Stimulated activated naive CD8-positive, alpha-beta T cell treated with anti-CD3 and anti-CD28 coated beads, Interleukin-15, Interleukin-2, amounts not matched to agents 100 ng/mL and 50 ng/mL, for 24 hours (primary cell): ENCODE measurements around the gene LRMDA.

ENCODE experiments used
- H3K27ac Mint-ChIP-seq: one replicate; pipeline ENCODE4 v1.8.0; 2021; ENCODE audit warnings: mild to moderate bottlenecking, mixed read lengths
- H3K27me3 Mint-ChIP-seq: one replicate; pipeline ENCODE4 v1.8.0; 2021; ENCODE audit warnings: mixed read lengths
- H3K36me3 Mint-ChIP-seq: one replicate; pipeline ENCODE4 v1.8.0; 2021; ENCODE audit warnings: low read depth, mixed read lengths
- H3K4me1 Mint-ChIP-seq: one replicate; pipeline ENCODE4 v1.8.0; 2021; ENCODE audit warnings: low read depth, mixed read lengths
- H3K4me3 Mint-ChIP-seq: one replicate; pipeline ENCODE4 v1.8.0; 2021; ENCODE audit warnings: mild to moderate bottlenecking, mixed read lengths
- H3K9me3 Mint-ChIP-seq: one replicate; pipeline ENCODE4 v1.8.0; 2021; ENCODE audit warnings: mixed read lengths

LRMDA gene

DNA sequence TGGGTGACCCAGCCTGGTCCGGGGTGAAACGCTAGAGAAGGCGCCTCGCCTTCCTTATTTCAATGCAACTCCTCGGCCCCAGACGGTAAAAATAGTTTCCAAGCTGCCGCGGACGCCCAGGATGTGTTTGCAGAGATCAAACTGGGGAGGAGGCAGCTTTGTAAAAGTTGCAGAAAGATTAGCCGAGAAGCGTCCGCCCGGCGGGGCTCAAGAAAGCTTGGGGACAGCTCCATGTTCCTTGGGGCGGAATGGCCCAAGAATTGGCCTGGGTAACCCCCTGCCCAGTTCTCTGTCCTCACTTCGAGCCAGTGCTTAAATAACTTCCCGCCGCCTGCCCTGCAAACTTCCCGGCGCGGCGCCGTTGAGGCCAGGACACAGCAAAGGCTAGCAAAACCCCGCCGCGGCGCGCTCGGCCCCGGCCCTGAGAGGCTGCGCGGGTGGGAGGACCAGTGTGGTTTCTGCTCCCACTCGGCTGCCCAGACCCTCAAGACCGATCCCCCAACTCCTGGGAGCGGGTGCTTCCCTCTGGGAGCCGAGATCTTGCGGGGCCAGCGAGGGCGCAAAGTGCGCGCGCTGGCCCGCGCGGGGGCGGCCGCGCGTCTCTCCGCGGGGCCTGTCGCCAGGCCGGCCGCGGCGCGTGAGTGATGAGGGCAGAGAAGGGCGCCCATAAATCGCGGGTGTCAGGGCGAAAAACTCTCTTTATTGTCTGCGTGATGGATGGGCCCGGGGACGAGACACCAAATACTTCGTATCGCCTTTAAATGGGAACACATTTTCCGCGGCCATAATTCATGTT, 23.5 kb upstream of the LRMDA start:
- H3K4me1 Mint-ChIP-seq, result peaks cover 35% of the 10 kb centered on the region
- H3K36me3 Mint-ChIP-seq, result peaks cover 3% of the 10 kb centered on the region
- H3K4me3 Mint-ChIP-seq, result peak overlapping the region; percentile 69
- peaks cover 71% of the 10 kb centered on the region for H3K27me3 Mint-ChIP-seq
- H3K27ac Mint-ChIP-seq, result no peak overlapping the region
- no peaks in the 10 kb centered on the region for H3K9me3 Mint-ChIP-seq

DNA sequence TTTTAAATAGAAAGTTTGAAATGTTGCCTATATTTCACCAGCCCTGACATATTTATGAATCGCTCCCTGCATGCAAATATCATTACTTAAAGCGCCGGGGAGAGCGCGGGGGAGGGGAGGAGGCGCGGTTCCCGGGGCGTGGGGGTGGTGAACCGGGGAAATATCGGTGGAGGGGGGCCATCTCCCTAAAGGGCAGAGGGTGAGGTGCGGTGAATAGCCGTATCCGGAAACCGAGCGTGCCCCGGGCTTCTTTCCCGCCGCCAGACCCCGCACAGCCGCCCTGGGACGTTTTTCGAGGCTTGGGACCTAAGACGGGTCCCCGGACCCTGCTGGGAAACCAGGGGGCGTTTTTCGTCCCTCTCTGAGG, 22.9 kb upstream of the LRMDA start:
- Mint-ChIP-seq H3K36me3 (peaks cover 3% of the 10 kb centered on the region), H3K4me3 (peak overlapping the region; percentile 69), H3K27me3 (peaks cover 71% of the 10 kb centered on the region), H3K27ac (no peak overlapping the region), H3K9me3 (no peaks in the 10 kb centered on the region), H3K4me1 (peaks cover 29% of the 10 kb centered on the region)

DNA sequence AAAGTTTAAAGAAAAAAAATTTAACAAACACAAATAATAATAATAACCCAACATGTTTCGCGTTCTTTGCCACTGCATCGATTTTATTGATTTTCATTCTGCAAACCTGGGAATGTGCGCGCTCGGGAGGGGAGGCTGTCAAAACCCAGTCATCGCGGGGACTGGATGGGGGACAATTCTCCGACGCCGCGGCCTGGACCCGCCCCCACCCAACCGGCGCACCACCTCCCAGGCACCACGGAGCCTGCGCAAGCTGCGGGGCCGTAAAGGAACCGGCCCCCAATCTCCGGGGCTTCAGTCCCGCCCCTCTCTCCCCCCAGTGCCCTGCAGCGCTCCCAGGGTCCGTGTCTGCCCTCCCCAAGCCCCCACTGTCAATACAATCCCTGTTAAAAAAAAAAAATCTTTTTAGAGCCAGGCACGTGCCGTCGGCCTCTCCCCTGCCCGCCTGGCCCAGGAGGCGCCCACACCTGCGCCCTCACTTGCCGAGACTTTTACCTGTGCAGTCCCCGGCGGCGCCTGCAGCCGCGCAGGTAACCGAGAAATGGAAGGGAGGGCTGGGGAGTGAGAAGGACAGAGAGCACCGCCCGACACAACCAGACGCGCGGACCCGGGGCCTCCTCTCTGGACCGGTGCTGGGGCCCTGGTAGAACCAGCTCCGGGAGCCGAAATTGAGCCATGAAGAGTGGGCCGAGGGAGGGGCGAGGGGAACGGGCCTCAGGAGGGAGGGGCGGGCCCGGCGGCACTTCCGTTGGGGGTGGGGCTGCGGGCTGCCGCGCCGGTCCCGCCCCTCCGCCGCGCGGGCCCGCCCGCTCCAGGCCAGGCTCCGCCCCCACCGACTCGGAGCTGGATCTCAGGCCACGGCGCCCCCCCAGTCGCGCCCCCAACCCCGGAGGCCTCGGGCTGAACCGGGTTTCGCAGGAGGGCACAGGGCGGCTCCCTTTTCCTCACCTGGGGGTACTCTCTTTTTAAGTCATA, 22.2 kb upstream of the LRMDA start:
- H3K9me3 Mint-ChIP-seq, result no peaks in the 10 kb centered on the region
- peaks cover 71% of the 10 kb centered on the region for H3K27me3 Mint-ChIP-seq
- no peak overlapping the region for H3K27ac Mint-ChIP-seq
- H3K4me3 Mint-ChIP-seq, result peak overlapping the region; percentile 69
- H3K4me1 Mint-ChIP-seq, result peaks cover 24% of the 10 kb centered on the region
- peaks cover 3% of the 10 kb centered on the region for H3K36me3 Mint-ChIP-seq

DNA sequence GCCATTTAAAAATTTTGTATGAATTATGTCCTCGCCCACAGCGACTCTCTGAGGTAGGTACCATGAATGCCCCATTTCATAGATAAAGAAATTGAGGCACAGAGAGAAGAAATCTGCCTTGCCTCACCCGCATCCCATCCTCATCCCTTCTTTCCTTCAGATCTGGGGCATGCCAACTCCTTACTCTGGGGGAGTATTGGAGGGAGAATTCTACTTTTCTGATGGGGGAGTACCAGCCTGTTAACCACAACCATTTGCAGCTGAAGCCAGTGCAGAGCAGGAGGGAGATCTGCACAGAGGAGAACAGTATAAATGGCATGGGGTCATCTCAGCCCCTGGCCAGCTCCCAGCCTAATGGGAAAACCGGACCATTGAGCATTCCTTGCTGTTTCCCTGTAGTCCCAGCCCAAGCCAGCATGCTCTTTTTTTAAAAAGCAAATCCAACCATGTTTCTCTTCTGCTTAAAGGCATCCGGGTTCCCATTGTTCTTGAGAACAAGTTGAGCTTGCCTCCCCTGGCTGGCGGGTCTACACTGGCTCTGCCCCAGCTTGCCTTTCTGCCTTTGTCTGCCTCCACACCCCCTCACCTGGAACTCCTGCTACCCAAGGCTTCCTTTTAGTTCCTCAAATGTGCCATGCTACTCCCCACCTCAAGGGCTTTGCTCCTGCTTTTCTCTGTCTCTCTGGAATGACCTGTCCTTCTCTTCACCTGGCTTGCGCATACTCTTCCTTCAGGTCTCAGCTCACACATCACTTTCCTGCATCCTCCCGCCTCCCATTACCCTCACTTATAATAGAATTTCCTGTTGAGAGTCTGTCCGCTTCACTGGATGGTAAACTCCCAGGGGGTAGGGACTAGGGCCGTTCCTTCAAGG, 21.1 kb upstream of the LRMDA start:
- Mint-ChIP-seq H3K27me3 (peaks cover 69% of the 10 kb centered on the region), H3K27ac (no peak overlapping the region), H3K36me3 (peaks cover 3% of the 10 kb centered on the region), H3K9me3 (no peaks in the 10 kb centered on the region), H3K4me3 (peak overlapping the region; percentile 65), H3K4me1 (peaks cover 23% of the 10 kb centered on the region)

DNA sequence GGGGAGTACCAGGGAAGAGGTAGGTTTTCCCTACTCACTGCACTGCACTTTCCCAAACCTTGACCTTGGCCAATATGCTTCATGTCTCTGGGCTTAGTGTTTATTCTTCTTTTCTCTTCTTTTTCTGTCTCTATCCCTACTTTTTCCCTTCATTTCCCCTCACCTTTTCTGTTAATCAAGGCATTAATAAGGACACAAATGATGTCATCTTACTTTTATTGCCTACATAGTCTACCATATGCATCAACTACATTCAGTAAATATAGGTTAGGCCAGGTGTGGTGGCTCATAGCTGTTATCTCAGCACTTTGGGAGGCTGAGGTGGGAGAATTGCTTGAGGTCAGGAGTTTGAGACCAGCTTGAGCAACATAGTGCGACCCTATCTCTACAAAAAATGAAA, 16.9 kb upstream of the LRMDA start:
- no peaks in the 10 kb centered on the region for H3K9me3 Mint-ChIP-seq
- H3K27me3 Mint-ChIP-seq, result peaks cover 55% of the 10 kb centered on the region
- no peak overlapping the region for H3K27ac Mint-ChIP-seq
- H3K4me3 Mint-ChIP-seq, result no peak overlapping the region
- H3K36me3 Mint-ChIP-seq, result peaks cover 3% of the 10 kb centered on the region
- H3K4me1 Mint-ChIP-seq, result peaks cover 3% of the 10 kb centered on the region

DNA sequence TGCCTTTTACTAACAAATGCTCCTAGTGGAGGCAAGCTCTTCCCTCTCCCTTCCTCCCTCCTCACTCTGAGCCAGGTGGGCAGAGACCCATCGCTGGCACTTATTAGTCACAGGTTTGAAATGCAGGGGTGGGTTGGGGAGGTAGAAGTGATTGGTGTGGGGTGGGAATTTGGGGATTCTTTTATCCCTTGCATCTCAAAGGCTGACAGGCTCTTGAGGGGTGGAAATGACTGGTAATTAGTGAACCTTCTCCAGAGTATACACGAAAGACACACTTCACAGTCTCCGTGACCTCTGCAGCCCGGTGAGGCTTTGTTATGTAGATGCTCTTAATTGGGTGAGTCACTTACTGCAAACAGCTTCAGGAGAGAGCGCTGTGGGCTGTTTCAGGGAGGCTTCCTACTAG, 13.9 kb upstream of the LRMDA start:
- Mint-ChIP-seq H3K4me1 (no peaks in the 10 kb centered on the region), H3K36me3 (no peaks in the 10 kb centered on the region), H3K27me3 (peaks cover 31% of the 10 kb centered on the region), H3K4me3 (no peak overlapping the region), H3K9me3 (no peaks in the 10 kb centered on the region), H3K27ac (no peak overlapping the region)

DNA sequence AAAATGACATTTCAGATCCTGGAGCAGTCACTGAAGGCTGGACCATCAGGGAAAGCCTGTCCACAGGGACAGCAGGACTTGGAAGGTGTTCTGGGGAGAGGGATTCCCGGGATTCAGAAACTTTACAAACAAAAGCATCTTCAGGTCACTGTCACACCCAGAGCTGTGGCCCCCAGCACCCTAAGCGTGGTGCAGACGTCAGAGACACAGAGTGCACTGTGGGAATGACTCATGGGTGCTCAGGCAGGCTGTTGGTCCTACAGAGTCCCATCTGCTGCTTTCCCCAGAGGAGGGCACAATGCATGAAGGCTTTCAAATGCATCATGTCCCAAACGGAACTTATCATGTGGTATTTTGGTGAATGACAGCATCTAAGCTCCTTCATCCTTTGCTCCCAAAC, 13.1 kb upstream of the LRMDA start:
- H3K9me3 Mint-ChIP-seq, result no peaks in the 10 kb centered on the region
- H3K27ac Mint-ChIP-seq, result no peak overlapping the region
- H3K27me3 Mint-ChIP-seq, result peaks cover 24% of the 10 kb centered on the region
- H3K4me3 Mint-ChIP-seq, result no peak overlapping the region
- H3K36me3 Mint-ChIP-seq, result no peaks in the 10 kb centered on the region
- H3K4me1 Mint-ChIP-seq, result no peaks in the 10 kb centered on the region

DNA sequence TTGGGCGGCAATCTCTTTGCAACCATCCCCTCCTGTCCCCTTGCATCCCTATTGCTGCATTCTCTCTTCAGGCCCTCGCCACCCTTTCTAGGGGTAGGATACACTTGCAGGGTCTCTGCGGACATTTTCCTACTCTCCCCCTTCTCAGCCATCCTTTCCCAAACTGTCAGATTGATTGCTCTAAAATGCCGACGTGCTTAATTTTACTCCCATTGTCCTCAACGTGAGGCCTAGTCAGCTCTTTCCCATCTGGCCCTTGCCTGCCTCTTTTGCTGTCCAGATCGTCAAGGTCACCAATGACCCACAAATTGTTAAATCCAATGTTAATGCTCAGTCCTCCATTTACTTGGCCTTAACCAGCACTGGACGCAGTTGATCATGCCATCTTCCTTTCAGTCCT, 12.7 kb upstream of the LRMDA start:
- no peaks in the 10 kb centered on the region for H3K9me3 Mint-ChIP-seq
- no peaks in the 10 kb centered on the region for H3K4me1 Mint-ChIP-seq
- H3K4me3 Mint-ChIP-seq, result no peak overlapping the region
- H3K36me3 Mint-ChIP-seq, result no peaks in the 10 kb centered on the region
- peaks cover 19% of the 10 kb centered on the region for H3K27me3 Mint-ChIP-seq
- no peak overlapping the region for H3K27ac Mint-ChIP-seq

DNA sequence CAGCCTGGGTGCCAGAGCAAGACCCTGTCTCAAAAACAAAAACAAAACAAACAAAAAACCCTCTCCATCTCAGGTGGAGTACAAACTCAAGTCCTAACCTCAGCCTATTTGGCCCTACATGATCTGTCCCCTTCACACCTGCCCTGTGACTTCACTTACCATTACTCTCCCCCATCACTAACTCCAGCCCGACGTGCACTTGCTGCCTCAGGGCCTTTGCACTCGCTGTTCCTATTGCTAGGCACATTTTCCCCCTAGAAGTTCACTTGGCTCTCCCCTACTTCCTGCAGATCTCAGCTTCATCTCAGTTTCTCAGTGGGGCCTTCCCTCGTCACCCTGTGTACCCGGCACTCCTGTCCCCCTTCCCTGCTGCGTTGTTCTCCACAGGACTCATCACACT, 8.5 kb upstream of the LRMDA start:
- H3K36me3 Mint-ChIP-seq, result no peaks in the 10 kb centered on the region
- no peak overlapping the region for H3K4me3 Mint-ChIP-seq
- H3K9me3 Mint-ChIP-seq, result no peaks in the 10 kb centered on the region
- H3K4me1 Mint-ChIP-seq, result no peaks in the 10 kb centered on the region
- no peak overlapping the region for H3K27ac Mint-ChIP-seq
- no peaks in the 10 kb centered on the region for H3K27me3 Mint-ChIP-seq

DNA sequence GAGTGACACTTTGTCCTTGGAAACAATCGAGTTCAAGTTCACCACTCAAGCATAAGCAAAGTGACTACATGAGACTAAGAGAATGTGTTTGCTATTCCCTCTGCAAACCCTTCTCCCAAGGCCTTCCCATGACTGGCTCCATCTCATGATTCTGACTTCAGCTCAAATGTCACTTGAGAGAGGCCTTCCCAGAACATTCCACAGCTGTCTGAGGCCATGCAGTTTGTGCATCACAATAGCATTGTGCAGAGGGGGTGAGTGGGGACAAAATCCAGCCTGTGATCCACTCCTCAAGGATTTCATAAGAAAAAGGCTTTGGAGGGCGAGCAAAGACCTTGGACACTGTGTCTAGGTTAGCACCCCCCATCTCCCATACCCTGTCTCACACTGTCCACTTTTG, 6.9 kb upstream of the LRMDA start:
- H3K4me1 Mint-ChIP-seq, result no peaks in the 10 kb centered on the region
- H3K9me3 Mint-ChIP-seq, result no peaks in the 10 kb centered on the region
- H3K36me3 Mint-ChIP-seq, result no peaks in the 10 kb centered on the region
- peaks cover 5% of the 10 kb centered on the region for H3K27me3 Mint-ChIP-seq
- no peak overlapping the region for H3K27ac Mint-ChIP-seq
- no peak overlapping the region for H3K4me3 Mint-ChIP-seq

DNA sequence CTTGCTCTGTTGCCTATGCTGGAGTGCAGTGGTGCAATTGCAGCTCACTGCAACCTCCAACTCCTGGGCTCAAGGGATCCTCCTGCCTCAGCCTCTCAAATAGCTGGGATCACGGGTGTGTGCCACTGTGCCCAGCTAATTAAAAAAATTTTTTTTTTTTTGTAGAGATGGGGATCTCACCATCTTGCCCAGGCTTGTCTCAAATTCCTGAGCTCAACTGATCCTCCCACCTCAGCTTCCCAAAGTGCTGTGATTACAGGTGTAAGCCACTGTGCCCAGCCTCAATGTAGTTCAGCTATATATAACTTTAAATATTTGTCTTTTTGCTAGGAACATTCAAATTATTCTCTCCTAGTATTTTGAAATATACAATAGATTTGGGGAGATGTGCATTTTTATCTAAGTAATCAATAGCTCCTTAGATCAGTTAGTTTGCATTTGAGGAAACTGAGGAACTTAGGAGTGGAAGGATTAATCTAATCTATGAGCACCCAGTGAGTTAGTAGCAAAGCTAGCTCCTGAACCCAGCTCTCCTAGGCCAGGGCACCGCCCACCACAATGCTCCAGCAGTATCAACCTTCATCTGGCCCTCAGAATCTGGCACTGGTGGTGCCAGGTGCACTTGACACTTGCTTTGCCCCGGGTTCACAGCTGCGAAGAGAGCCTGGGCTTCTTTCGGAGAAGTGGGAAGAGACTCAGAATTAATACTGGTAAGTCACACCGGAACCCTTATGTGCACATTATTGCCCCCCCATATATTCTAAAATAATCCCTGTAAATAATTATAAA, 5.9 kb upstream of the LRMDA start:
- Mint-ChIP-seq H3K27ac (no peak overlapping the region), H3K36me3 (no peaks in the 10 kb centered on the region), H3K4me3 (no peak overlapping the region), H3K9me3 (no peaks in the 10 kb centered on the region), H3K27me3 (peaks cover 14% of the 10 kb centered on the region), H3K4me1 (peaks cover 1% of the 10 kb centered on the region)

DNA sequence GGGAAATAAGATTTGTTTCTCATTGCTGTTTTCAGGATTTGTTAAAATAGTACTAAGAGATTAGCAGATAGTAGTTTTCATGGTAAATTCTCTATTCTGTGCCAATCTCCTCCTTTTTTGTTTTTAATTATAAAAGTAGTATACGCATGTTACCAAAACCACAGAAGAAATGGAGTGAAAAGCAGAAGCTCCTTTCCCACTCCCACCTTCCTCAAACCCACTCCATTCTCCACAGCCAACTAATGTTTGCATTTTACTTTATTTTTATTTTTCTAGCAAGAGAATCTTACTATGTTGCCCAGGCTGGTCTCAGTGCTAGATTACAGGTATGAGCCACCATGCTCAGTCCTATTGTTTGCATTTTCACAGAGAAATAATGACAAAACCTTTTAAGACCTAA, 4.5 kb upstream of the LRMDA start:
- Mint-ChIP-seq H3K9me3 (no peaks in the 10 kb centered on the region), H3K27me3 (peaks cover 23% of the 10 kb centered on the region), H3K4me3 (no peak overlapping the region), H3K4me1 (peaks cover 5% of the 10 kb centered on the region), H3K36me3 (no peaks in the 10 kb centered on the region), H3K27ac (no peak overlapping the region)

DNA sequence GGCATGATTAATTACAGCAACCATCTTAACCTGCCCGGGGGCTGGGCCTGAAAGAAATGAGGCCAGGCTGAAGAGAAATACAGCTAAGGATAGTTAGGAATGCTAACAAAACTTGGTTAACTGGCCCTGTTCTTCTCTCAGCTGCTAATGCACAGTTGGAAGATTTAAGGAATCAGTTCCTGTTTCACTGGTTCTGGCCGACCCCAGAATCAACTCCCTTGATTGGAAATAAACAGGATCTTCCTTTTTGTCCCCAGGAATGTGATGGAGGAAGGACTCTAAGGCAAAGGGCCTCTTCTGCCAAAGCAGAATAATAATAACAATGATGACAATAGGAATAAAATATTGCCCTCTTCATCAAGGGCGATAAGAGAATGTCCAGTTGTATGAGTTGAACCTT, 3.5 kb upstream of the LRMDA start:
- no peak overlapping the region for H3K4me3 Mint-ChIP-seq
- H3K27me3 Mint-ChIP-seq, result peaks cover 33% of the 10 kb centered on the region
- H3K36me3 Mint-ChIP-seq, result no peaks in the 10 kb centered on the region
- H3K27ac Mint-ChIP-seq, result no peak overlapping the region
- no peaks in the 10 kb centered on the region for H3K9me3 Mint-ChIP-seq
- peaks cover 10% of the 10 kb centered on the region for H3K4me1 Mint-ChIP-seq
